ENCODE results near the gene PRKCA.

The PRKCA gene

DNA sequence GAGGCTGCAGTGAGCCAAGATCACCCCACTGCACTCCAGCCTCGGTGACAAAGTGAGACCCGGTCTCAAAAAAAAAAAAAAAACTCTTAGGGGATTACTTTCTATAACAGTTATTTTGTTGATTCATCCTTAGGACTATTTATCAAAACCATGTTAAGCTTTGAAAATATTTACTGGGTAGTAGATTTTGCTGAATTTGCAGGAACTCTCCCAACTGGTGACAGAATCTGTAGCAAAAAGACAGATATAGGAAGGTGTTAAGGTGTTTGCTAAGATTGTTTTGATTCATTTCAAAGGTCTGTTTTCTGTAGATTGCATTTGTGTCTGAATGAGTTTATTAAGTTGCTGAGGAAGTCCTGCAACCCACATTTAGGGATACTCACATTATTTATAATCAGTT lies 192.6 kb downstream of the PRKCA start:
- DNase-seq: no peak

DNA sequence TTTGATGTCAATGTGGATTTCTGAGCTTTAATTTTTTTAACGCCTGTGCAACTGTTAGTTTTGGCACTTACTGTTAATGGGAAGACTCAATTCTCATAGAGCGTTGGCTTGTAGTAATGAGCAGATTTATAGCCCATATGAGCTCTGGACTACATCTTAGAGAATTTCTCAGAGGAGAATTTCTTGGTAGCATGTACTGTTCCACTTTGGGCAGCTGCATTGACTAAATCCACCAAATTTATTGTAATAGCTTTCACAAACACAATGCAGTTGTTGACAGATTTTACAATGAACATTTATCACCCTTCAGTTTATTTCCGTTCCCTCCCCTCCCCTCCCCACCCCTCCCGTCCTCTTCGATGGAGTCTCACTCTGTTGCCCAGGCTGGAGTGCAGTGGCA lies 193.9 kb downstream of the PRKCA start:
- DNase-seq: no peak

DNA sequence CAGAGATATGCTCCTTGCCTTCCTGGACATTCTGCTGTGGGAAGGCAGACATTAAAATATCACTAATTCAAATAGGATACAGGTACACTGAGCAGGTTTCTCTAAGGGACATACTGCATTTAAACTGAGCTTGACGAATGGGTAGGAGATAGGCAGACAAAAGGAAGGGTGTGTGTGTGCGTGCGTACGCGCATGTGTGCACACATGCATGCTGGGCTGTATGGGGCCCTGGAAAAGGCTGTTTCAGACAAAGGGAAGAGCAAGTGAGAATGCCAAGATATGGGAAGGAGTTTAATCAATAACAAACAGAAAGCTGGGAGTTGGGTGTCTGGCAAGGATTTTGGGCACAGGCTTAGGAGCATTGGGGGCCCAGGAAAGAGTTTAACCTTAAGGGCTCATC lies 196.2 kb downstream of the PRKCA start:
- no peak for DNase-seq

DNA sequence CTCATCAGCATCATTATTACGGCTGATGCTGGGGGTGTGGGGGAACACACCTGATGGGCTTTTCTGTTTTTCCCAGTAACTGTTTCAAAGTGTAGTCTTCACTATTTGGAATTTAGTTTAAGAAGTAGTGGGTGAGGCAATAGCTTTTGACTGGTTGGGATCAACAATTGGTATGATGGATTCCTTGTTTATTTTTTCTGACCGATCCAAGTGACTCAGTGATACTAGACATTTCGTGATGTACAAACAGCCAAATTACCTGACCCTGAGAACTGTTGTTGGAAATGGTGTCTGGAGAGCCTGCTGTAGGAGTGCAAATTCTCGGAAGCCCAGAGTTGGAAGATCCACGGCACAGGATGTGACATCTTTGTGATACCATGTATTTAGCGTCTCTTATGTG lies 204.2 kb downstream of the PRKCA start:
- DNase-seq: no peak

DNA sequence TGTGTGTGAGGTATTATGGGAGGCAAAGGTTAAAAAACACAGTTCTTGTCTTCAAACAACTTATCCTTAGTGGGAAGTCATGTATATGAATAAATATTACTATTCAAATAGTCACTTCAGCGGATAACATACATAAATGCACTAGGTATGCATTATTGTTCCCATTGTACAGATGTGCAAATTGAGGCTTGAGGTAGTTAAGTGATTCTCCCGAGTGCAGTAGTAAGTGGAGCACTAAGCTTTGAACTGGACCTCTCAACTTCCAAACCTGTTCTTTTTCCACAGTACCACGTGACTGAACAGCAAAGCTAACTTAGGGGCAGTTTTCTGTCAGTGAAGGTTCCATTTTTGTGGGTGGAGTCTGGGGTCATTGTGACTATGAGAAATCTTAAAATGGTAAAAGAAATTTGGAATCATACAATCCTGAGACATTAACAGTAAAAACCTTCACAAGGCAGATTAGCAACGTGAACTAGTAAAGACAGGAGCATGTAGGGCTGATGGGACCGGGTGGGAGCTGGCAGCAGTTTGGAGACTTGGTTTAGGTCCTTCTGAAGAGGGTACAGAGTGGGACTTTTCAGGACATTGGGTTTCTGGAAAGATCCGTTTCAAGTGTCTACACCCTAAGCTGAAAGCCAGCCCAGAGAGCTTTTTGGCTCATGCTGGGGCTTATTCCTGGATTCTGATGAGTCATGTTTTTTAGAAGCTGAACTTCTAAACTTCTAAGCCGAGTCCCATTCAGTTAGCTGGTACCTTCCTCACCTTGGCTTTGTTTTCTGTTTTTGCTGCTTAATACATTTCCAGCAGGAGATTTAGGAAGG lies 204.9 kb downstream of the PRKCA start:
- no peak for DNase-seq

DNA sequence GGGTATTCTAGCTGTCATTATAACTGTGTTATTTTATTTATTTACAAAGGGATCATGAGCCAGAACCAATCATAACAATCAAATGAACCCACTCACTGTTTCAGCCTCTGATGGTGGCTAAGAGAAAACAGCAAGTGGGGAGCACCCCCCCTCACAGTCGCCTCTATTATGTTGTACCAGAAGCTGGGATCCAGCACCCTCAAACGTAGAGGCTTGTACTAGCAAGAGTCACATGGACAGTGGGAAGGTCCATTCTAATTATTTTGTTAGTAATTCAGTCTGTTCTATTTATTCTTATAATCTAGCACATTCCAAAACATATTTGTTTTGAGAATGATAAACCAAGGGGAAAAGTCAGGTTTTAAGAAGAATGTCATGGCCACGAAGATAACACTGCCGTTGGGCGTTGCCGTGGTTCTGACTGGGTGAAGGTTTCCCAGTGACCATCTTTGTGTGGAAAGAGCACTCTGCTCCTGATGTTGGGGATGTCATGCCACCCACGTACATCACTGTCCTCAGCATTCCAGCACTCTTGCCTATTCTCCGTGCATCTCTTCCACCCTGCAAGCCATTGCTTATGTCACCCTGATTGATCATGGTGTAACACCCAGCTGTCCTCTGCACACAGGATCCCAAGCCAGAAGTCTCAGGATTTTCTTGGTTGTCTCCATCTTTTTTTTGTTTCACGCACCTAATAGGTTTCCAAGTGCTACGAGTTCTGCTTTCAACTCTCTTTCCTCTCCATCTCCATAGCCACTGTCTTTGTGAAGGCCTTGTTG lies 205.8 kb downstream of the PRKCA start:
- DNase-seq: no peak

DNA sequence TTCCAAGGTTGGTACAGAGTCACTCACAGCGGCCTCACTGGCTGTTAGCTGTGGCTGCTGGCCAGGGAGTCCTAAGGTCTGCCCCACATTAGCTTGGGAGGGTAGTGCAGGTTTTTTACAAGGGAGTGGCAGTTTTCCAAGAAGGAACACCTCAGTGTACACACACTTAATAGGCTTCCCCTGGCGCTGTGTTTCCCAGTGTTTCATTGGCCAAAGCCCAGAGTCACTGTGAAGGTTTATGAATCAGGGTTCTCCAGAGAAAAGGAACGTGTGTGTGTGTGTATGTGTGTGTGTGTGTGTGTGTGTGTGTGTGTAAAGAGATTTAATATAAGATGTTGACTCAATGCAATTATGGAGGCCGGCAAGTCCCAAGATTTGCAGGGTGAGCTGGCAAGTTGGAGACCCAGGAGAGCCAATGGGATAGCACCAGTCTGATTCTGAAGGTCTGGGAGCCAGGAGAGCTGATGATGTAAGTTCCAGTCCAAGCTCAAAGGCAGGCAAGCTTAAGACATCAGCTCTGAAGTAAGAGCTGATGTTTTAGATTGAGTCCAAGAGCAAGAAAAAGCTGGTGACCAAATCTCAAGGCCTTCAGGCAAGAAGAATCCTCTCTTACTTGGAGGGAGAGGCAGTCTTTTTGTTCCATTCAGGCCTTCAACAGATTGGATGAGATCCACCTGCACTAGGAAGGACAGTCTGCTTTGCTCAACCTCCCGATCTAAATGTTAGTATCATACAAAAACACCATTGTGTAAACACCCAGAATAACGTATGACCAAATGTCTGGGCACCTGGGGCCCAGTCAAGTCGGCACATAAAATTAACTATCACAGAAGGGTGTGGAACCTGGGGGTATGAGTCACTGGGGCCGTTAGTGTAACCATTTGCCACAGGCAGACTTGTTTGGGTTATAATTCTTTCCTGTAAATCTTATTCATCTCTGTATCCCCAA lies 206.8 kb downstream of the PRKCA start:
- no peak for DNase-seq

DNA sequence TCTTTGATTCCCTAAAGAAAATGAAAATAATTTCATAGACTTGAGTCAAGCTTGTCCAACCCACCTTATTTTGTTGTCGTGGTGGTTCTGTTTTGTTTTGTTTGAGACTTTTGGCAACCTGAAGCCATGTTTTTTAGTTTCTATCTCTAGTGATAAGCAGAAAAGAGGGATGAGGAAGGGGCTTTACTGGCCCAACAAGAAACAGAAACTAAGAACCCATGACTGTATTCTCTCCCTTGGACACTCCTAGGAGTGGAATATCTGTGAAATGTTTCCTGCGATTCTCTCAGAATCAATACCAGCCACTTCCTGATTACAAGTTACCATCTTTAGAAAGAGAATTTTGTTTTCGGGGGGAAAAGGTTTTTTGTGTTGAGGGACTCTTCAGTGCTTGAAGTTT lies 207.5 kb downstream of the PRKCA start:
- no peak for DNase-seq

DNA sequence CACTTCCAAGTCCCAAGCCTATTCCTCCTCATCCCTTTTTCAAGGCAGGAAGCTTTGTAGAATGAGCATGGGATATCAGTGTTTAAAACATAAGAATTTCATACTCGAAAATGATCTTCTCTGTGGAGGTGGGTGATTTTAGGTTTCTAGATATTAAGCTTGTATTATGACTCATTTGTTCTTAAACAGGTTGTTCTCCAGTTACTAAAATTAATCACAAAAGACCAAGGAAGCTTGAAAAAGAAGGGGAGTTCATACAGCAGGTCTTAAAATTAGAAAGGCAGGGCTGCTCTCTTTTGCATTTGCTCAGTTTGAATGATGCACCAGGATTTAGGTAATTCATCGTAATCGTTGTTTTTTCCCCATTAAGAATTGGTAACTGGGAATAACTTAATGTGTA lies 208.7 kb downstream of the PRKCA start:
- no peak for DNase-seq

DNA sequence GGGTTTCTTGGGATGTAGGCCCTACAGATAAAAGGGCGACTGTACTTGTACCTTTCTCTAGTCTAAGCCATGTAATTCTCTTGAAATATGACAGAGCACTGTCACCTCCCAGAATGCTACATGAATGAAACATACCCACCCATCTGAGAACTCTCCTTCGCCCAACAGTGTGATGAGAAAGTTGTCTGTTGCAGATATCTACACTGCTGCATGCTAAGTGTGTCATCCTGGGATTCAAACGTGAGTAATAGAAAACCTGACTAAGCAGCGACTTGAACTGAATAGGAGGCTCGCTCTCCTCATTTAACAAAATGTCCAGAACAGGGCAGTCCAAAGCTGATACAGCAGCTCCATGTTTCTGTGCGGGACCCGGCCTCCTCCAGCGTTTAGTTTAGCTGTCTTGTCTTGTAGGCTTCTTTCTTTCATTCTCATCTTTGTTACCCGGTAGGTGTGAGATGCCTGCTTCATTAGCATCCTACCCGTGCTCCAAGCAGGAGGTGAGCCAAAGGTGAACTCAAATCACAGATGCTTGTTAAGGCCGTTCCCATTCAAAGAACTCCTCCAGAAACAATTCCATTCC lies 211.9 kb downstream of the PRKCA start:
- no peak for DNase-seq

DNA sequence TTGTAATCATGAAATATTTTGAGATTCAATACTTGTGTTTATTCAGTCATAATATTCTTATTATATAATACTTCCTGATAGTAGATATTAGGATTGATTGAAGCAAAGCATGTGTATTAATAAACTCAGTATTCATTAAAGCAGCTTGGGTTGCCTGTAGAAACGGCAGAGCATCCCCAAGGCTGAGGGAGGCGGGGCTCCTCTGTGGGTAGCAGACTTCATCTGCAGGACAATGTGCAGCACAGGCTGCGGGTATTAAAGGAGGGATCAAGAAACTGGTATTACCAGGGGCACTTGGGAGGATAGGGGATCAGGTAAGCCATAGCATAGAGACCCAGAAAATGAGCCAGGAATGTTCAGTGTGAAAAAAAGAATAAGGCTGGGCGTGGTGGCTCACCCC lies 213.6 kb downstream of the PRKCA start:
- DNase-seq: no peak

DNA sequence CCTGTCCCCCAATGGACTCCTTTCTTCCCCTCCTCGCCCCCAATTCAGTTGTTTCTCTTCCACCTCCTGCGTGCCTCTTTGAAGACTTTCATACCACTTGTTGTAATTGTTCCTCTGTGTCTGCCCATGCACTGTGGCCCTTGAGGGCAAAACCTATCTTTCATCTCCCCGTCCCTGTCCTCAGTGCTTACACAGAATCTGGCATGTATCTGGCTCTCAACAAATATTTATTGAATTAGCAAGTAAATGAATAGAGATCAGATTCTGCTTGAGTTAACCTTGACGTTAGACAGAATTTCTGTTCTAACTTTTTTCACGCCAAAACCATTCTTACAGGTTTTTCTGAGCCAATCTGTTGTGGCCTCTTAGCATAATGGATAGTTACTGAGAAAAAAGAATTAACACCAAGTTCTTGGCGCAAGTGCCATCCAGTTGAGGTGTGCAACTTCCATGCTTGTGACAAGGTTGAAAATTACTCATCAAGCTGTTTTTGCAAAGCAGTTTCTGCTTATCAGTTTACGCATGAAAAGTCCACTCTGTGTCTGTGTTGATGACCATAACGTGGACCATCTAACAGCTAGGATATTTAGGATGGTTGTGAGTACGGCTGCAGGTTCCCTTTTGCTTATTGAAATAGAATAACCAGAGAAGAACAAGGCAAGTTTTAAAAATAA lies 215.1 kb downstream of the PRKCA start:
- DNase-seq: no peak

DNA sequence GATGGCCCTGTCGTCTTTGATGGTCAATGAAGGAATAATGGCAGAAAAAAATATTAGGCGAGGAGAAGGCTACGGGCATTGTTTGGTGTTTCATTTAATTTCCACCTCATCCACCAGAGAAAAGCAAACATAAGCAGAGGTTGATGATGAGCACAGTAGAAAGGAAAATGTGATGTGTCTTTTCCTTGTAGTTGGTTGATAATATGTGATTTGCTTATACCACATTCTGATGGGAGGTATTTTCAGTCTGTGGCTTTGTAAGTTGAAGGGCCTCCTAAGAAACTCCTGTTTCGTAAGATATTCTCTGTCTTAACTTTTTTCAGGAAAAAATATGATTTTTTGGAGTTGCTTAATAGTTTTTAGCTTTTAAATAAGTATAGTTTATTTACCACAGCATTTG lies 215.7 kb downstream of the PRKCA start:
- no peak for DNase-seq

DNA sequence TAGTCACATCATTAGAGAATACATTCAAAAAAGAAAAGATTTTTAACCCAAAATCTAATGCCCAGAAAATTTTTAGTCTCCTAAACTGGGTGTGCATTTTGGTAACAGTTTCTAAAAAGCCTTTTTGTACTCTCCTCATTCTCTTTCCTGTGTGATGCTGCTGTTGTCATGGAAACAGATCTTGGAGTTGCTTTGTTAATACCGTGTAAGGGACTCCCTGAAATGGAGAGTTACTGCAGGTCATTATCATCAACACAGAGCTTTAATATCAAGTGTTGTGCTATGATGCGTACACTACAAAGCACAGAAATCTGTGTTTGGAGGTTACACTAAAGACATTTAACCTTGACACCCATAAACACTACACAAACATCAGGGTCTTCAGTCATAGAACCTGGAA lies 216.3 kb downstream of the PRKCA start:
- DNase-seq: no peak

DNA sequence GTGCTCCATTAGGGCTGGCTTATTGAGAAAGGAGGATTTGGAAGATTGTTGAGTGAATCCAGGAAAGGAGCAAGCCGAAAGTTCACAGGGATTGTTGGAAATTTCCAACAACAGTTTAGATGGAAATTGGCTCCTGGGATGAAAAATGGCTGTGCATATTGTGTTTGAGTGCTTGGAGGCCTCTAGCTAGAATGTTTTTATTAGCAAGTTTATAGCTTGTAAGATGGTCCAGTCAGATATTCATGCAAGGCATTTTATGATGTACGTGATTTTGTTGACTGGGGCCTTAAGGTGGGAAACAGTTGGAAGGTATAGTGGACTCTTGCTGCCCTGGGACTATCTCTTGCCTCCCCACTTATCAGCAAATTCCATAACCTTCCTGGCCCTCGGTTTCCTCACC lies 216.7 kb downstream of the PRKCA start:
- DNase-seq: no peak

DNA sequence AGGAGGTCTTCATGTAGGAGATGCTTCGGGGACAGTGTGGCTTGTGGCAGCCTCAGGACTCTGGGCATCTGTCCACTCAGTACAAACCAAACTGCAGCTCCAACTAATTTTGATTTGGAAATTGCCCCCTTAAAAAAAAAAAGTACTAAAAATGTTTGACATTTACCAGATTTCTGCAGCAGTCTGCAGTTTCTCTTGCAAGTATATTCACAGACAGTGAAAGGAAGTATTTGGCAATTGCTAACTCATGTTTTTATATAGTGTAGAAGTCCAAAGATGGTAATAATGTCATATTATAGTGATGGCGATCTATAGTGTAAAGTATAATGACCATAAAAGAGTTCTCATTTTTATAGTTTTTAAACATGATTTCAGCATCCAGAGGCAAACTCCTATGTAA lies 218.6 kb downstream of the PRKCA start:
- DNase-seq: no peak

DNA sequence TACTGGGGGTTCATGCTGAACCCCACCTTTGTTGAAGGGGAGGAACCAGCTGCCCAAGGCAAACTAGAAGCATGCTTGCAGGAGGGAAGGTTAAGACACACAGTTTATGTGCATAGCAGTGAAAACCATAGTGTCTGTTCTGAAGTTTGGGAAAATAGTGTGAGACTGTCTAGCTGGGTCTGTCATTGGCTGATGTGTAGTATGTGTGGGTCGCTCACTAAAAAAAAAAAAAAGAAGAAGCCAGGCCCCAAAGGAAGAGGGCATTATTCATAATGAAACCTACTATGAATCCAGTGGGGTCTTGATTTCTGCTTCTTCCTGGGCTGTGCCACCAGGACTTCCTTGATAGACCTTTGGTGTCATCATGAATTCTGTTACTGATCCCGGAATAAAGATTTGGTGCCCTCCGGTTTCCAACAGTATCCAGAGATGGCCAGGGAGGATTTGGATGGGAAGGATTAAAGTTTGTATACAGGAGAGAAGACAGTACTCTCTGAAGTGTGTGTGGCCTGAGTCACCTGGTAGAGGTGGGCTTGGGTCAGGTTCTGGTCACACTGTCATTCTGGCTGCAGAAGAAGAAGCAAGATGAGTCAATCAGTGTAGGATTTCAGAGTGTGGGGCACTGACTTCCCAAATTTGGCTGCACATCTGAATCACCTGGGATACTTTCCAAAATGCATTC lies 220.3 kb downstream of the PRKCA start:
- DNase-seq: no peak

DNA sequence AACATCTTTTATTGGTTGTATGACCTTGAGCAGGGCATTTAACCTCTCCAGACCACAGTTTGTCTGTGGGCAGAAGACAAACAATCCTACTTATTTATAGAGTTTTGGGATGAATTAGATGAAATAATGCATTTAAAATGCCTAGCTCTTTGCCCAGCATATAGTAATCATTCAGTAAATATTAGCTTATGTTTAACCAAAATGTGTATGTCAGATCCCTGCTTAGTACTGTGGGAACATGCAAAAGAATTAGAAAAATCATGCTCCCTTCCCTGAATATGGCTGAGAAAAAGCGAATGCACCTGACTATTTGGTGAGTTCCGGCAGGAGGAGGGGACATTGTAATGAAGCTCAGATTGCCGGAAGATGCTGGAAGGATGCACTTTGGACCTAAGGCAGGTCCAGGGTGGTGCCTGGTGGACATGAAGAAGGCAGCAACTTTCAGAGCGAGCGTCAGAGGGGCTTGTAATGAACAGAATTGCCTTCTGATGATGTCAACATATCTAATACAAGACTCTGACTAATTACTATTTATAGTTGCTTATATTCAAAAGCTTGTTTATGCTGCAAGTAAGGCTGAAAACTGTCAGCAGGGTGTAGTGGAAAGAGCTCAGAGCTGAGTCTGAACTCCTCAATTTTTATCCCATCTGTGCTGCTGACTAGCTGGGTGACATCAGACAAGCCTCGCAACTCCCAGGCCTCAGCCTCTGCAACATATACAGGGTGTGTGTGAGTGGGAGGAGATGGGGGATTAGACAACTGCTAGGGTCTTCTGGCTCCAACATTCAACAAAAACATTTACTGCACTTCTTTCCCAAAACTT lies 221.2 kb downstream of the PRKCA start:
- DNase-seq: no peak

DNA sequence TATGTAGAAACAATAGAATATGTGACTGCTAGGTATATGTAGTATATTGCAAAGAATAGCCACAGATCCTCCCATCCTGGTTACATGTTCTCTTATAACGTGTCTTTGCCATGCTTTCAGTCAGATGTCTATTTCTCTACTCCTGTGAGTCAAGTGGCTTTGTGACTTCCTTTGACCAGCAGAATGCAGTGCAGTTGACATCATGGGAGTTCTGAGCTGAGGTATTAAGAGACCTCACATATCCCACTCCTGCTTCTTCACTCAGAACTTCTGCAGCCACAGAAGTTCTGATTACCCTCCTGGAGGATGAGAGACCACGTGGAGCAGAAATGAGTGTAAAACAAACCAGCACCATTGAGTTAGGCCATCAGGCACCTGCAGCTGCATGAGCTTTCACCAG lies 222.5 kb downstream of the PRKCA start:
- no peak for DNase-seq

DNA sequence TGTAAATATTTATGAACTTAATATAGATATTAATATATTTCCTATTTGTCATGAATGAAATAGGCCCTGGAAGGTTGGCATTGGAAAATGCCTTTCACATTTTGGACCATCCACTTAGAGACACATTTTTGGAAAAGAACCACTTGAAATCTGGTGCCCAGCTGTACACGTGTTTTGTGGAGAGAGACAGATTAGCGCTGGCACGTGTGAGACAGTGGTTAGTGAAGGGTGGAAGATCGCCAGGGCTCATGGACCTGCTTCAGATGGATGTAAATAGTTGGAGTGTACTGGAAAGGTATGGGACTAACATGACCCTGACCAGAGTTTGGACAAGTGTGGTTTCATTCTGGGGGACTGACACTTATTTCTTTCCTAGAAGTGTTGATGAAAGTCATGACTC lies 222.9 kb downstream of the PRKCA start:
- DNase-seq: no peak

DNA sequence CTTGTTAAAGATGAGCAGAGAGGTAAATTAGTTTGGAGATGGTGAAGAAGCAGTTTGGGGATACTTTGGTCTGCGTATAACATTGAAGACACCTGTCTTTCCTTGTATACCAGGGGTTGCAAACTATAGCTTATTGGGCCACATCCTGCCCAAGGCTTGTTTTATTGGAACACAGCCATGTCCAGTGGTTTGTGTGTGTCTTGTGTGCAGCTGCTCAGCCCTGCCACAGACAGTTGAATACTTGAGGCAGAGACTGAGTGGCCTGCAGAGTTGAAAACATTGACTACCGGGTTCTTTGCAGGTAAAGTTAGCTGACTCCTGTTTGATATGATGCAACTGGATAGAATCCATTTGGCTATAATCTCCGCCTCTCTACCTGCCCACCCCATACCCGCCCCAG lies 224.4 kb downstream of the PRKCA start:
- DNase-seq: no peak

Measured in NCI-H510A (cell line).